GM06990 (cell line): ENCODE results near the gene PHF19.

Source experiments
- DNase-seq: peaks from one replicate; pipeline ENCODE4 v3.0.0-alpha.2; 2011; ENCODE audit not compliant: insufficient read length; ENCODE audit errors: extremely low read depth
- H3K27me3 ChIP-seq: replicated peaks from 2 replicates; pipeline ENCODE4 v1.6.0; 2011; ENCODE audit warnings: low read length; ENCODE audit not compliant: control insufficient read depth, insufficient read depth
- H3K36me3 ChIP-seq: 2 replicates; pipeline ENCODE4 v1.5.1; 2011; ENCODE audit warnings: low read length; ENCODE audit not compliant: control insufficient read depth, insufficient read depth
- H3K4me3 ChIP-seq: replicated peaks from 2 replicates; pipeline ENCODE4 v1.5.1; 2011; ENCODE audit warnings: low read depth, mild to moderate bottlenecking, control low read depth, low read length
- TF ChIP-seq, protein P1 (sequence below): IDR thresholded peaks from 2 replicates; pipeline ENCODE4 v1.5.1; 2011; ENCODE audit warnings: low read length, control low read depth, mild to moderate bottlenecking, inconsistent platforms; ENCODE audit not compliant: insufficient read depth, poor library complexity, severe bottlenecking

PHF19 gene

DNA sequence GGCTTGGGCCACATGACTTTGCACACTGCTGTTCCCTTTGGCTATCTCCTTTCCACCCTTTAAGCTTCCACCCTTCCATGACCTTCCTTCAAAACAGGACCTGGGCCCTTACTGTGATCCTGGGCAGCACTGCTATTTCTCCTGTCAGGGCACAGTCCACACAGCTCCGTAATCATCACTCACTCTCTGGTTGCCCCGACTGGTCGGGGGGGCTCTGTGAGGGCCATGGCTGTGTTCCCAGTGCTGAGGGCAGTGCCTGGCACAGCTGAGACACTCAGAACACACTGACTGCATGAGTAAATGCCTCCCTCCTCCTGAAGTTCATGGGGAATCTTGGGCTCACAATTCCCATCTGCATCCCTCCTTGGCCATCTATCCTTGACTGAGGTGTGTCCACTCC is 37.4 kb upstream of the PHF19 start:
- Histone ChIP-seq H3K36me3 (peaks cover 67% of the 10 kb centered on the region), H3K27me3 (no peaks in the 10 kb centered on the region), H3K4me3 (no peak overlapping the region)
- TF ChIP-seq, protein P1, sequence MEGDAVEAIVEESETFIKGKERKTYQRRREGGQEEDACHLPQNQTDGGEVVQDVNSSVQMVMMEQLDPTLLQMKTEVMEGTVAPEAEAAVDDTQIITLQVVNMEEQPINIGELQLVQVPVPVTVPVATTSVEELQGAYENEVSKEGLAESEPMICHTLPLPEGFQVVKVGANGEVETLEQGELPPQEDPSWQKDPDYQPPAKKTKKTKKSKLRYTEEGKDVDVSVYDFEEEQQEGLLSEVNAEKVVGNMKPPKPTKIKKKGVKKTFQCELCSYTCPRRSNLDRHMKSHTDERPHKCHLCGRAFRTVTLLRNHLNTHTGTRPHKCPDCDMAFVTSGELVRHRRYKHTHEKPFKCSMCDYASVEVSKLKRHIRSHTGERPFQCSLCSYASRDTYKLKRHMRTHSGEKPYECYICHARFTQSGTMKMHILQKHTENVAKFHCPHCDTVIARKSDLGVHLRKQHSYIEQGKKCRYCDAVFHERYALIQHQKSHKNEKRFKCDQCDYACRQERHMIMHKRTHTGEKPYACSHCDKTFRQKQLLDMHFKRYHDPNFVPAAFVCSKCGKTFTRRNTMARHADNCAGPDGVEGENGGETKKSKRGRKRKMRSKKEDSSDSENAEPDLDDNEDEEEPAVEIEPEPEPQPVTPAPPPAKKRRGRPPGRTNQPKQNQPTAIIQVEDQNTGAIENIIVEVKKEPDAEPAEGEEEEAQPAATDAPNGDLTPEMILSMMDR, result no peak
- no peak for DNase-seq

DNA sequence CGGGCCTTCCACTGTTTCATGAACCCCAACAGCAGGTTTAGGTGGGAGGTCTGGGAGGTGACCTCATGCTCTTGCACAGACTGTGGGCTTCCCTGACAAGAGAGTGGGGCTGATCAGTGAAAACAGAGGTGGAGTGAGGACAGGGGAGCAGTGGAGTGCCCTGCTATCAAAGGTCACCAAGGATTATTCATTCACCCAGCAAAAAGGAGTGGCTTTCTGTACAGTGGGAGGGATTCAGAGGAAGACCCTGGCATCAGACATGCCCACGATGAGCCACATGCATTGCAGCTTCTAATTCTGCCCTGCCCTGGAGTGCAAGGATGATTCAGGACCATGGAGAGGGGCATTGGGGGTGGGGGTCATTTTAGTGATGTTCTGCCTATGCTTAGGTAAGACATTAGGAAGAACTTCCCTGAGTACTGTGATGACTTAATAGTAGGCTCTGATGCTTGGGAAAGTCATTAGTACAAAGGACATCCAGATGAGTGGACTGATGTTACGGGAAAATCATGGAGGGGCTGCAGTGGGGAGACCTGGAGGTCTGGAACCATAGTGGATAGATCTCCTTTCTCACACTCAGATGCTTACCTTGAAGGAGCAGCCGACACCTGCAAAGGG is 36.8 kb upstream of the PHF19 start:
- no peak overlapping the region for H3K4me3 ChIP-seq
- peaks cover 66% of the 10 kb centered on the region for H3K36me3 ChIP-seq
- no peaks in the 10 kb centered on the region for H3K27me3 ChIP-seq
- DNase-seq, result no peak
- TF ChIP-seq, protein P1, result no peak

DNA sequence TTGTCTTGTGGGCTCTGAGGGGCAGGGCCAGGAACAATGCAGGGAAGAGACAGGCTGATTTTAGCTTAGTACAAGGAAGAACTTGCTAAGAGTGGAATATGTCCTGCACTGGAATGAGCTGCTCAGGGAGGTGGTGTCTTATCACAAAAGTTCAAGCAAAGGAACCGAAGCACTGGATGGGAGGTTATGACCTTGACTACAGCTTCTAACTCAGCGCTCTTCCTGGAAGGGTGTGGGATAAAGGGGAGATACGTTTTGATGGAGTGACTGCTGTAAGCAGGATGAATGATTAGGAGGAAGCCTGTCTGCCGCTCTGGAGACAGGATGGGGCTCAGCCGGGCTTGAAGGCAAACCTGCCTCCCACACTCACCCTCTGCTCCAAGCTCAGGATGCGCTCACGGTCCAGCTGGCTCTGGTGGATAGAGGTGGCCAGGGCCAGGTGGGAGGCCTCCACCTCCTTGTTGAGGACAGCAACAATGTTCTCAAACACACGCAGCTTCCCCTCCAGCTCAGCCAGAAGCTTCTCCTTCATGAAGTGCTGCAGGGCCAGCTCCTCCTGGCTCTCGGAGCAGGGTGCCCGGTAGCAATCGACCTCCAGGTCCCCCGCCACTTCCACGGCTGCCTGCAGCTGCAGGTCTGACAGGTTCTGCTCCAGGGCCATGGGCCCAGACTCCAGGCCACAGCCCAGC is 36.1 kb upstream of the PHF19 start:
- DNase-seq, result no peak
- Histone ChIP-seq H3K36me3 (peaks cover 64% of the 10 kb centered on the region), H3K27me3 (no peaks in the 10 kb centered on the region), H3K4me3 (no peak overlapping the region)
- TF ChIP-seq, protein P1, result no peak

DNA sequence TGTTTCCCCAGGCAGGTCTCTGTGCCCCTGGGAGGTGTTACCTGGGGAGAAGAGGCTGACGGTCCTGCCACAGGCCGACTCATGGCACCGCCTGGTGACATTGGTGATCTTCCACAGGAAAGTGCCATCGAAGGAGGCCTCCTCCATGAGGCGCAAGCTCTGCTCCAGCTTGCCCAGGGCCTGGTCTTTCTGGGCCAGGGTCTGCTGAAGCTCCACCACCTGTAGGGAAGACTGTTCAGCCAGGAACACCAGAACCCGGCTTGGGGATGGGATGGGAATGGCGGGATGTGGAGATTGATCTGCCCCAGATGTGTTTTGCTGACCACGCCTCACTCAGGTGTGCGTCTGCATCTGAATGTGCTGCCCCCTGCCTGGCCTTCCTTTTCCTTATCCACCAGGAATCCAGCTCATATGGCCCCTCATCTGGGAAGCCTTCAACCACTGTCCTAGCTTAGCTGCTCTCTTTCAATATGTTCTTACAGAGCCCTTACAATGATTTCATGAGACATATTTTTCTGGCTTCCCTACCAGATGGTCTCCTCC is 34.4 kb upstream of the PHF19 start:
- Histone ChIP-seq H3K4me3 (no peak overlapping the region), H3K36me3 (peaks cover 64% of the 10 kb centered on the region), H3K27me3 (no peaks in the 10 kb centered on the region)
- TF ChIP-seq, protein P1, result no peak
- DNase-seq, result no peak

DNA sequence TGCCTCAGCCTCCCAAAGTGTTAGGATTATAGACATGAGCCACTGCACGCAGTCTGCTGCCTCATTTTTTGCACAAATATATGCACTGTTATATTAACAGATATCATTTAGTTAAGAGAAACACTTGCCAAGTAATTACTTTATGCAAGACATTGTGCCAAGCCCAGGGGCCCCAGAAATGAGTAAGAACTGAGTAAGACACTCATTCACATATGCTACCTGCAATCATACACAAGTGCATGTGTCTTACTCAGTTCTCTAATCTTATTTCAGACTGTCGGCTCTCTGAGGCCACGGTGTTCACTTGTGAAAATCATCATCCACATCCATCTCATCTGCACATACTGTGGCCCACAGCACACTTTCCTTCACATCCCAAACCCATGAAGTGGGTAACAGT is 33.7 kb upstream of the PHF19 start:
- Histone ChIP-seq H3K4me3 (no peak overlapping the region), H3K27me3 (no peaks in the 10 kb centered on the region), H3K36me3 (peaks cover 65% of the 10 kb centered on the region)
- no peak for DNase-seq
- TF ChIP-seq, protein P1, result no peak

DNA sequence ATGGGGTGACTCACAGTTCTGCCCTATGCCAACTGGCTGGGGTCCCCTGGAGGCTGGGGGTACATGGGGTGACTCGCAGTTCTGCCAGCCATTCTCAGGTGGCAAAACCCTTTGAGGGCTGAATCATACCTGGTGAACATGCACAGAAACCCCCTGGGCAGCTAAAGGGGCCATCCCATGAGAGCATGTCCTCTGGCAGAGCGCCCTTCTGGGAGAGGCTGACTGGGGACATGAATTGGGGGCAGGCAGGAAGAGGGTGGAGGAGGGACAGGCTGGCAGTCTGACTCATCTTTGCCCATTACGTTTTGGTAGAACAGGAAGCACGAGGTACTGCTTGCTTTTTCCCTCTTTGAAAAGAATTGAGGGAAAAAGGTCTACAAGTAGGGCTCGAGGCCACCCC is 32.9 kb upstream of the PHF19 start:
- no peak for DNase-seq
- Histone ChIP-seq H3K36me3 (peaks cover 66% of the 10 kb centered on the region), H3K4me3 (no peak overlapping the region), H3K27me3 (no peaks in the 10 kb centered on the region)
- TF ChIP-seq, protein P1, result no peak
